ENCODE results near the gene ZSCAN29. TPM values are rescaled to one million over a fixed set of nuclear protein-coding genes. Genes with fewer than 3 reads are reported as not detected.

ZSCAN29 gene
- total and polyA plus RNA-seq, 2 of the 13 experiments (the other 11 are each of a cell fraction or from before 2014, with no cell fraction given) = 8.3 to 27.4 TPM

DNA sequence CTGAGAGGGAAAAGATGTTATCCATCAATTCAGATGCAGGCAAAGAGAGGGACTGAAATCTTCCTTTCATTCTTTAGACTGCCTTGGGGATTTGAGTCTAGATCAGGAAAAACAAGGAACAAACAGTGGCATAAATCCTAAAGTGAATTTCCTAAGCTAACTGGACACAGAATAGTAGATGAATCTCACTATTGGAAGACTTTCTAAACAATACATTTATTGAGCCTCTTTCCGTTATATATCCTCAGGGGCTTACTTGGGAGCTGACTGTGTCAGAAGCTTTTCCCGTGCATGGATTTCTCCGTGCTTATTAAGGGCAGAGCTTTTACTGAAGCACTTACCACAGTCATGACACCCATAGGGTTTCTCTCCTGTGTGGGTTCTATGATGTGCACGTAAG is 10.0 kb downstream of the ZSCAN29 start:
- TF ChIP-seq HNF4G (IDR thresholded peaks at IDR 0.05; ENCODE audit: borderline replicate concordance, low read depth, low read length) = no peak
- TF ChIP-seq HNF4G (CRISPR knock-in tag; IDR thresholded peaks at IDR 0.05; ENCODE audit: borderline replicate concordance, low read depth) = no peak
- 0 out of 2 replicates have a peak, but pooled peaks have one; percentile 20 for TF ChIP-seq RBFOX2 (IDR thresholded peaks at IDR 0.05; ENCODE audit: low read depth, low read length)
- TF ChIP-seq ZNF326 (CRISPR knock-in tag; IDR thresholded peaks at IDR 0.05; ENCODE audit: borderline replicate concordance) = no peak
- no peak for TF ChIP-seq ATM (IDR thresholded peaks at IDR 0.05; ENCODE audit: borderline replicate concordance)
- no peak for TF ChIP-seq XRCC5 (optimal IDR thresholded peaks at IDR 0.05; ENCODE audit: low read length)
- no peak for TF ChIP-seq MBD4 (IDR thresholded peaks at IDR 0.05; ENCODE audit: borderline replicate concordance, low read length)
- WGBS (ENCODE audit: low lambda C conversion rate) = 94% methylated on average over 4 of the region's 4 CpGs
- no peaks in the 10 kb centered on the region for H4K20me1 ChIP-seq (ENCODE audit: insufficient read depth, low read length)
- H3K9me3 ChIP-seq (ENCODE audit: low read length) = no peaks in the 10 kb centered on the region
- ATAC-seq (no peak), DNase-seq (ENCODE audit: low spot score) (no peak), FAIRE-seq (no peak)
- peaks cover 9% of the 10 kb centered on the region for H3K4me1 ChIP-seq (ENCODE audit: insufficient read depth, low read length)
- no peaks in the 10 kb centered on the region for H3K27me3 ChIP-seq (ENCODE audit: control insufficient read depth in 1 of 2, insufficient read depth in 2 of 2, low read length in 2 of 2)
- no peak overlapping the region for H3K9ac ChIP-seq (ENCODE audit: insufficient read depth, low read depth, low read length)
- H2AFZ ChIP-seq (ENCODE audit: low read length) = no peak overlapping the region
- H3K4me2 ChIP-seq (ENCODE audit: low read depth, low read length) = no peak overlapping the region
- no peaks in the 10 kb centered on the region for H3K79me2 ChIP-seq (ENCODE audit: insufficient read depth, low read length)
- H3K4me3 ChIP-seq (replicated peaks in 1 of 3; ENCODE audit: insufficient read depth in 1 of 3, low read depth in 2 of 3, low read length in 3 of 3) = no peak overlapping the region
- ChIA-PET CTCF (ENCODE audit: low intra/inter-chr PET ratio, low total read pairs) (no interaction called here), POLR2A (interaction anchor here (3.3 kb wide), 1 partner anchor 10 kb away, joined by 16 read pairs; the partner anchor contains the start of genes TUBGCP4 and ZSCAN29)
- intact Hi-C loops (cut with micrococcal nuclease; ENCODE audit: unreplicated experiment) (no loop called here), in situ Hi-C loops (cut with HindIII; ENCODE audit: extremely low pct_ligation_motif_present, low pct_unique_long_range_greater_than_20kb) (no loop called here)
- H3K27ac ChIP-seq (ENCODE audit: extremely low read length, insufficient read depth, low read length) = no peak overlapping the region
- no TSS peak for BruUV-seq (replicated peaks)
- peaks cover 11 to 50% of the 10 kb centered on the region in 2 experiments for H3K36me3 ChIP-seq (replicated peaks in 1 of 2; ENCODE audit: control insufficient read depth in 1 of 2, insufficient read depth in 2 of 2, low read length in 2 of 2)

DNA sequence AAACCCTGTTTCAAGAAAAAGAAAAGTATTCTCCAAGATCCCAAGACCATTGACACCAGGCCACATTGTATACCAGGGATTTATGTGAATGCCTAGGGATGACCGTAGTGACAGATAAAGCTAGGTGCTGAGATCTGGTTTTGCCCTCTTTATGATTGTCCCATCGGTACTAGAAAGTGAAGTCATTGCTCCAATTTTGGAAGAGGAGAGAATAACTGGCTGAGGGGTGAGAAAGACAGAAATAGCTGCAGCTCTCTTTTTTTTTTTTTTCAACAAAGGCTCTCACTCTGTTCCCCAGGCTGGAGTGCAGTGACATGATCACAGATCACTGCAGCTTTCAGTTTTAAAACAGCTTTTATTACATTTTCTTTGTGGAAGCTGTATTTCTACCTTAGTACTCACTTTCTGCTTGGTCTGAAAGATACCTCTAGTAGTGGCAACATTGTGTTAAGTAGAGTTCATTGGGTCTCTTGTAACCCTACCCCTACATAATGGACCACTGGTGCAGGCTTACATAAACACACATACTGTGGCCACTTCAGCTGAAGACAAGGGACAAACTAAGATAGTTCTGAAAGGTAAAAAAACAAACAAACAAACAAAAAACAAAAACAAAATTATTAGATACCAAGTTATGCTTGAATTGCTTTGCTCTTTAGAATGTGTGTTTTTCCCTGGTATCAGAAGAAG is 18.0 kb downstream of the ZSCAN29 start:
- Histone ChIP-seq H3K36me3 (replicated peaks in 1 of 2; ENCODE audit: control insufficient read depth in 1 of 2, insufficient read depth in 2 of 2, low read length in 2 of 2) (peaks cover 3 to 28% of the 10 kb centered on the region in 2 experiments; a peak in 3 of 5 replicates), H3K9ac (ENCODE audit: insufficient read depth, low read depth, low read length) (no peak overlapping the region), H4K20me1 (ENCODE audit: insufficient read depth, low read length) (no peaks in the 10 kb centered on the region), H3K9me3 (ENCODE audit: low read length) (no peaks in the 10 kb centered on the region), H3K4me3 (replicated peaks in 1 of 3; ENCODE audit: insufficient read depth in 1 of 3, low read depth in 2 of 3, low read length in 3 of 3) (no peak overlapping the region), H3K27ac (ENCODE audit: extremely low read length, insufficient read depth, low read length) (no peak overlapping the region), H3K27me3 (ENCODE audit: control insufficient read depth in 1 of 2, insufficient read depth in 2 of 2, low read length in 2 of 2) (no peaks in the 10 kb centered on the region), H3K4me2 (ENCODE audit: low read depth, low read length) (no peak overlapping the region), H3K79me2 (ENCODE audit: insufficient read depth, low read length) (no peaks in the 10 kb centered on the region), H2AFZ (ENCODE audit: low read length) (no peak overlapping the region), H3K4me1 (ENCODE audit: insufficient read depth, low read length) (no peaks in the 10 kb centered on the region)
- intact Hi-C loops (cut with micrococcal nuclease; ENCODE audit: unreplicated experiment) = no loop called here
- POLR2A ChIA-PET = no interaction called here
- WGBS (ENCODE audit: low lambda C conversion rate) = 97% methylated on average over 2 of the region's 2 CpGs
- no peak for ATAC-seq
- no TSS peak for BruUV-seq (replicated peaks)
- DNase-seq (ENCODE audit: low spot score) = no peak
- CTCF ChIA-PET (ENCODE audit: low intra/inter-chr PET ratio, low total read pairs) = no interaction called here
- no peak for FAIRE-seq
- no peak for TF ChIP-seq NFYB (CRISPR knock-in tag; IDR thresholded peaks at IDR 0.05)
- no peak for TF ChIP-seq THYN1 (CRISPR knock-in tag; IDR thresholded peaks at IDR 0.05; ENCODE audit: borderline replicate concordance, low read depth)
- no peak for TF ChIP-seq NCOR1 (IDR thresholded peaks at IDR 0.05; ENCODE audit: borderline replicate concordance, low read length)
- TF ChIP-seq PCBP1 (IDR thresholded peaks at IDR 0.05; ENCODE audit: borderline replicate concordance, low read depth, low read length) = no peak
- TF ChIP-seq JUNB (CRISPR knock-in tag; IDR thresholded peaks at IDR 0.05; ENCODE audit: borderline replicate concordance) = no peak
- no peak for TF ChIP-seq ZNF333 (CRISPR knock-in tag; IDR thresholded peaks at IDR 0.05; ENCODE audit: borderline replicate concordance)
- no peak for TF ChIP-seq FOXP1 (IDR thresholded peaks at IDR 0.05)
- TF ChIP-seq FOXP1 (CRISPR knock-in tag; IDR thresholded peaks at IDR 0.05) = no peak
- TF ChIP-seq, protein P1, sequence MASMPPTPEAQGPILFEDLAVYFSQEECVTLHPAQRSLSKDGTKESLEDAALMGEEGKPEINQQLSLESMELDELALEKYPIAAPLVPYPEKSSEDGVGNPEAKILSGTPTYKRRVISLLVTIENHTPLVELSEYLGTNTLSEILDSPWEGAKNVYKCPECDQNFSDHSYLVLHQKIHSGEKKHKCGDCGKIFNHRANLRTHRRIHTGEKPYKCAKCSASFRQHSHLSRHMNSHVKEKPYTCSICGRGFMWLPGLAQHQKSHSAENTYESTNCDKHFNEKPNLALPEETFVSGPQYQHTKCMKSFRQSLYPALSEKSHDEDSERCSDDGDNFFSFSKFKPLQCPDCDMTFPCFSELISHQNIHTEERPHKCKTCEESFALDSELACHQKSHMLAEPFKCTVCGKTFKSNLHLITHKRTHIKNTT (CRISPR knock-in tag; IDR thresholded peaks at IDR 0.05) = no peak
- no peak for TF ChIP-seq HMG20A (CRISPR knock-in tag; IDR thresholded peaks at IDR 0.05; ENCODE audit: borderline replicate concordance)
- no peak for TF ChIP-seq IKZF4 (CRISPR knock-in tag; IDR thresholded peaks at IDR 0.05; ENCODE audit: borderline replicate concordance, low read depth, not compliant biosample characterization)
- in situ Hi-C loops (cut with HindIII; ENCODE audit: extremely low pct_ligation_motif_present, low pct_unique_long_range_greater_than_20kb) = no loop called here

All from HepG2 (cell line).